Left lung (tissue), 10 donors: Measurements from ENCODE around the gene MAS1L. TPM values are rescaled to one million over a fixed set of nuclear protein-coding genes. Genes with fewer than 3 reads are reported as not detected.

Experiments used
- ATAC-seq: fragments of 200-7000 bp; cut with Tn5 transposase; one replicate; pipeline ENCODE4 v1.9.1; 2020; ENCODE audit warnings: moderate library complexity
- DNase-seq, 4 donors: peaks; one replicate each; pipeline ENCODE4 v3.0.0-alpha.2; 2013 to 2020
- H3K27ac ChIP-seq, 2 donors: fragments of 200-600 bp; sonication (generic) in 1 of 2; one replicate each; pipeline versions ENCODE4 v1.5.0 to v1.8.0; 2020 to 2021
- H3K27me3 ChIP-seq, 2 donors: fragments of 200-600 bp; sonication (generic) in 1 of 2; one replicate each; pipeline versions ENCODE4 v1.5.0 to v1.8.0; 2020 to 2021
- H3K36me3 ChIP-seq, 2 donors: fragments of 200-600 bp; sonication (generic) in 1 of 2; one replicate each; pipeline versions ENCODE4 v1.5.0 to v1.8.0; 2020 to 2021
- H3K4me1 ChIP-seq, 2 donors: fragments of 200-600 bp; one replicate each; pipeline ENCODE4 v1.8.0; 2021
- H3K4me3 ChIP-seq, 2 donors: fragments of 200-600 bp; sonication (generic) in 1 of 2; one replicate each; pipeline versions ENCODE4 v1.5.0 to v1.8.0; 2020 to 2021; ENCODE audit warnings: mild to moderate bottlenecking in 1 of 2
- H3K9me3 ChIP-seq, 2 donors: fragments of 200-600 bp; sonication (generic) in 1 of 2; one replicate each; pipeline versions ENCODE4 v1.5.0 to v1.8.0; 2020 to 2021
- CTCF ChIP-seq, 2 donors: fragments of 200-600 bp; sonication (generic) in 1 of 2; IDR thresholded peaks; one replicate each; pipeline versions ENCODE4 v1.5.0 to v1.8.0; 2021; ENCODE audit warnings: antibody characterized with exemption in 2 of 2
- intact Hi-C, 2 donors: fragments of 100-400 bp; cut with DNase I; formaldehyde crosslinking; loops; one replicate each; pipeline versions ENCODE4 v1.11.2 to v1.14.2; 2022
- polyA plus RNA-seq, 6 donors: library from polyadenylated mRNA; unstranded; fragments of 120-200 nt; gene quantifications; one replicate each; pipeline ENCODE4 v1.2.1, GENCODE V29; 2013; ENCODE audit not compliant: insufficient read length in 6 of 6
- total RNA-seq, 2 donors: library from RNA; stranded (reverse); fragmentation: NEBNext Ultra II Directional; extraction: Animal tissue kit (Norgen Biotek cat#: 25700); gene quantifications; one replicate each; pipeline ENCODE4 v1.2.1, GENCODE V29; 2021
- donor health status: DM: no; HTN: yes; CAD: no.
- donor health status: DM: no; HTN: no; CAD: no.

Gene MAS1L
- total and polyA plus RNA-seq, 8 donors, result not detected

GRCh38 chr6:29500594-29500993, 12.8 kb upstream of the MAS1L start:
- no peak overlapping the region for H3K4me3 ChIP-seq
- DNase-seq (no peak), ATAC-seq (no peak)
- no peak for TF ChIP-seq CTCF (IDR thresholded peaks at IDR 0.05)
- peaks cover 0 to 20% of the 10 kb centered on the region in 2 donors for H3K27me3 ChIP-seq
- intact Hi-C loops, result no loop called here
- H3K4me1 ChIP-seq, result no peaks in the 10 kb centered on the region
- H3K36me3 ChIP-seq, result no peaks in the 10 kb centered on the region
- no peak overlapping the region for H3K27ac ChIP-seq
- no peaks in the 10 kb centered on the region for H3K9me3 ChIP-seq

- TF ChIP-seq CTCF (IDR thresholded peaks at IDR 0.05), result no peak
- no peaks in the 10 kb centered on the region for H3K9me3 ChIP-seq
- H3K27ac ChIP-seq, result no peak overlapping the region
- DNase-seq, result no peak
- no peaks in the 10 kb centered on the region for H3K36me3 ChIP-seq
- ATAC-seq, result no peak
- peaks cover 0 to 20% of the 10 kb centered on the region in 2 donors for H3K27me3 ChIP-seq
- intact Hi-C loops, result no loop called here
- no peaks in the 10 kb centered on the region for H3K4me1 ChIP-seq
- no peak overlapping the region for H3K4me3 ChIP-seq
These were observed 11.9 kb upstream of the MAS1L start for GRCh38 chr6:29499704-29500103.

DNA sequence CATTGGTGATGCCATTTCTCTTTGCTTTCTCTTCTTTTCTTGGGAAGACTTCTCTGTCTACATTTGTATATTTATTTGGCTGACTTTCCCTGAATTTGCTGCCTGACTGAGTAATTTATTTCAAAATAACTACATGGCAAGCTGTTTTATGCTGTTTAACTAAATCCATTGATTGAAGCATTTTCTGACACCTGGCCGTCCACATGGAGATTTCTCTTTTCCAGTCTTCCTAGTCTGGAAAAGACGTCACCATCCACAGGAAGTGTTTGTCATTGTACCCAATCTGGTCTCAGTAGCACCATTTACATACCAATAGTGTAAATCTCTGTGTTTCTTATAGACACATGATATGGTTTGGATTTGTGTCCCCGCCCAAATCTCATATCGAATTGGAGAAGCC, 9.2 kb upstream of the MAS1L start:
- Histone ChIP-seq H3K4me1 (no peaks in the 10 kb centered on the region), H3K36me3 (no peaks in the 10 kb centered on the region), H3K9me3 (no peaks in the 10 kb centered on the region), H3K27ac (no peak overlapping the region), H3K27me3 (peaks cover 0 to 20% of the 10 kb centered on the region in 2 donors), H3K4me3 (no peak overlapping the region)
- intact Hi-C loops, result no loop called here
- TF ChIP-seq CTCF (IDR thresholded peaks at IDR 0.05), result no peak
- ATAC-seq (no peak), DNase-seq (no peak)

- no peak for TF ChIP-seq CTCF (IDR thresholded peaks at IDR 0.05)
- Histone ChIP-seq H3K9me3 (no peaks in the 10 kb centered on the region), H3K36me3 (no peaks in the 10 kb centered on the region), H3K4me3 (no peak overlapping the region), H3K27ac (no peak overlapping the region), H3K4me1 (no peaks in the 10 kb centered on the region), H3K27me3 (peaks cover 0 to 10% of the 10 kb centered on the region in 2 donors)
- DNase-seq, result no peak
- intact Hi-C loops, result no loop called here
- ATAC-seq, result no peak
These were observed 7.8 kb upstream of the MAS1L start for GRCh38 chr6:29495571-29495970.

GRCh38 chr6:29494131-29494530, 6.4 kb upstream of the MAS1L start:
- DNase-seq (no peak), ATAC-seq (no peak)
- no peaks in the 10 kb centered on the region for H3K9me3 ChIP-seq
- H3K27ac ChIP-seq, result no peak overlapping the region
- no peaks in the 10 kb centered on the region for H3K36me3 ChIP-seq
- no peaks in the 10 kb centered on the region for H3K27me3 ChIP-seq
- H3K4me1 ChIP-seq, result no peaks in the 10 kb centered on the region
- intact Hi-C loops, result no loop called here
- H3K4me3 ChIP-seq, result no peak overlapping the region
- TF ChIP-seq CTCF (IDR thresholded peaks at IDR 0.05), result no peak
